GM23248 (cell line): ENCODE data around the gene ANGPT4. TPM values are rescaled to one million over a fixed set of nuclear protein-coding genes. Genes with fewer than 3 reads are reported as not detected.
A peak's percentile ranks its signal among the peaks of the same experiment; 100 is the strongest.

Source experiments
- DNase-seq: peaks from one replicate; pipeline ENCODE4 v3.0.0-alpha.2; 2015
- H2AFZ ChIP-seq: fragments of 200-600 bp; sonication (generic); 2 replicates; pipeline ENCODE4 v1.6.1; 2016; ENCODE audit warnings: antibody characterized with exemption
- H3F3A ChIP-seq: fragments of 200-600 bp; sonication (generic); 2 replicates; pipeline ENCODE4 v1.6.1; 2016; ENCODE audit warnings: mild to moderate bottlenecking, antibody characterized with exemption, mixed run types; ENCODE audit not compliant: insufficient read depth
- H3K27ac ChIP-seq: fragments of 200-600 bp; sonication (generic); 2 replicates; pipeline ENCODE4 v1.5.1; 2016; ENCODE audit warnings: mild to moderate bottlenecking
- H3K27me3 ChIP-seq: fragments of 200-600 bp; sonication (generic); replicated peaks from 2 replicates; pipeline ENCODE4 v1.6.1; 2016; ENCODE audit warnings: mild to moderate bottlenecking; ENCODE audit not compliant: insufficient read depth
- H3K36me3 ChIP-seq: fragments of 200-600 bp; sonication (generic); 2 replicates; pipeline ENCODE4 v1.6.1; 2016; ENCODE audit warnings: low read depth, mild to moderate bottlenecking
- H3K4me1 ChIP-seq: fragments of 200-600 bp; sonication (generic); 2 replicates; pipeline ENCODE4 v1.6.1; 2016; ENCODE audit warnings: mild to moderate bottlenecking; ENCODE audit not compliant: insufficient read depth
- H3K4me2 ChIP-seq: fragments of 200-600 bp; sonication (generic); one replicate; pipeline ENCODE4 v1.6.1; 2016; ENCODE audit warnings: mild to moderate bottlenecking; ENCODE audit not compliant: unreplicated experiment
- H3K4me3 ChIP-seq: fragments of 200-600 bp; sonication (generic); 2 replicates; pipeline ENCODE4 v1.5.1; 2016; ENCODE audit warnings: mild to moderate bottlenecking
- H3K79me2 ChIP-seq: fragments of 200-600 bp; sonication (generic); 2 replicates; pipeline ENCODE4 v1.6.1; 2016; ENCODE audit warnings: mild to moderate bottlenecking; ENCODE audit not compliant: insufficient read depth
- H3K9ac ChIP-seq: fragments of 200-600 bp; sonication (generic); 2 replicates; pipeline ENCODE4 v1.6.1; 2016; ENCODE audit warnings: mild to moderate bottlenecking
- H3K9me2 ChIP-seq: fragments of 200-600 bp; sonication (generic); 2 replicates; pipeline ENCODE4 v1.6.1; 2016; ENCODE audit warnings: mixed run types, mild to moderate bottlenecking, moderate library complexity; ENCODE audit not compliant: insufficient read depth
- H3K9me3 ChIP-seq: fragments of 200-600 bp; sonication (generic); one replicate; pipeline ENCODE4 v1.6.1; 2017; ENCODE audit warnings: low read depth
- H4K20me1 ChIP-seq: fragments of 200-600 bp; sonication (generic); 2 replicates; pipeline ENCODE4 v1.6.0; 2016; ENCODE audit not compliant: insufficient read depth
- EZH2 ChIP-seq: fragments of 200-600 bp; sonication (generic); IDR thresholded peaks from 2 replicates; pipeline ENCODE4 v1.6.1; 2018; ENCODE audit warnings: antibody characterized with exemption, mild to moderate bottlenecking; ENCODE audit not compliant: insufficient read depth, poor library complexity, severe bottlenecking
- EZH2phosphoT487 ChIP-seq: fragments of 200-600 bp; sonication (generic); IDR thresholded peaks from 2 replicates; pipeline ENCODE4 v1.6.1; 2018; ENCODE audit warnings: antibody characterized with exemption, moderate library complexity, mild to moderate bottlenecking, low read depth; ENCODE audit not compliant: insufficient read depth
- WGBS, 2 experiments: methylation state at CpG; one replicate each; pipeline ENCODE4 v1.1.6; 2015 to 2017; ENCODE audit warnings: low lambda C conversion rate in 2 of 2, low coverage in 1 of 2; ENCODE audit errors: missing lambda C conversion rate in 2 of 2; 5-methylcytosine and 5-hydroxymethylcytosine counted together
- in situ Hi-C: fragments of 300-500 bp; cut with MboI; formaldehyde crosslinking; loops from 2 replicates; pipeline ENCODE4 v1.15.0; 2020
- polyA plus RNA-seq: library from polyadenylated mRNA; unstranded; fragments of >200 nt; fragmentation: Nextera tagmentation; extraction: Ambion mirVana; gene quantifications from 2 replicates; pipeline ENCODE4 v1.2.1, GENCODE V29; 2016
- total RNA-seq: library from RNA; depleted of rRNA; stranded (reverse); fragments of >200 nt; shearing (Covaris generic); gene quantifications from 2 replicates; pipeline ENCODE4 v1.2.3, GENCODE V29; 2014

Gene ANGPT4
- total and polyA plus RNA-seq, 2 experiments from 2014 or later: not detected

- no peak overlapping the region for H2AFZ ChIP-seq
- no peak overlapping the region for H3K9ac ChIP-seq
- no peaks in the 10 kb centered on the region for H3K36me3 ChIP-seq
- no peak overlapping the region for H3K4me3 ChIP-seq
- no peak overlapping the region for H3K27ac ChIP-seq
- DNase-seq: no peak
- H3K9me2 ChIP-seq: no peaks in the 10 kb centered on the region
- H3K27me3 ChIP-seq: peaks cover 5% of the 10 kb centered on the region; the same call in 1 of the 2 replicates
- H3K4me2 ChIP-seq: peak overlapping the region; percentile 20
- peaks cover 5% of the 10 kb centered on the region; the same call in 1 of the 2 replicates for H3K4me1 ChIP-seq
- no peaks in the 10 kb centered on the region for H3F3A ChIP-seq
- no peaks in the 10 kb centered on the region for H3K9me3 ChIP-seq
- H3K79me2 ChIP-seq: no peaks in the 10 kb centered on the region
- no peaks in the 10 kb centered on the region for H4K20me1 ChIP-seq
- in situ Hi-C loops: no loop called here
- TF ChIP-seq EZH2phosphoT487: no peak
- TF ChIP-seq EZH2: no peak
These were observed 34.4 kb downstream of the ANGPT4 start for GRCh38 chr20:881783-882144.

- Histone ChIP-seq H3K9me3 (no peaks in the 10 kb centered on the region), H3K9ac (no peak overlapping the region), H3K27ac (no peak overlapping the region), H3K4me3 (no peak overlapping the region), H3K36me3 (no peaks in the 10 kb centered on the region), H3K4me2 (peak overlapping the region; percentile 20), H2AFZ (no peak overlapping the region), H3K9me2 (no peaks in the 10 kb centered on the region), H3K79me2 (no peaks in the 10 kb centered on the region), H3F3A (no peaks in the 10 kb centered on the region), H3K4me1 (peaks cover 5% of the 10 kb centered on the region; the same call in 1 of the 2 replicates), H4K20me1 (no peaks in the 10 kb centered on the region), H3K27me3 (0 out of 2 replicates have a peak, but pooled peaks cover 5% of the 10 kb centered on the region)
- DNase-seq: peak; percentile 73
- in situ Hi-C loops: no loop called here
- TF ChIP-seq EZH2: no peak
- no peak for TF ChIP-seq EZH2phosphoT487
- WGBS, 2 experiments: 45% methylated on average over 10 of the region's 10 CpGs
These were observed 34.9 kb downstream of the ANGPT4 start for GRCh38 chr20:881051-881782.

- Histone ChIP-seq H3K9me3 (no peaks in the 10 kb centered on the region), H3K4me3 (no peak overlapping the region), H3K4me1 (peaks cover 5% of the 10 kb centered on the region; the same call in 1 of the 2 replicates), H3K27me3 (no peaks in the 10 kb centered on the region), H3K9me2 (no peaks in the 10 kb centered on the region), H3K9ac (no peak overlapping the region), H3K27ac (no peak overlapping the region), H3K36me3 (no peaks in the 10 kb centered on the region), H2AFZ (no peak overlapping the region), H3K79me2 (no peaks in the 10 kb centered on the region), H4K20me1 (no peaks in the 10 kb centered on the region), H3F3A (no peaks in the 10 kb centered on the region), H3K4me2 (no peak overlapping the region)
- TF ChIP-seq EZH2 (no peak), EZH2phosphoT487 (no peak)
- in situ Hi-C loops: no loop called here
- DNase-seq: no peak
- WGBS, 2 experiments: 52 to 62% methylated on average over 4 of the region's 4 CpGs
These were observed 36.5 kb downstream of the ANGPT4 start for GRCh38 chr20:879626-880025.

DNA sequence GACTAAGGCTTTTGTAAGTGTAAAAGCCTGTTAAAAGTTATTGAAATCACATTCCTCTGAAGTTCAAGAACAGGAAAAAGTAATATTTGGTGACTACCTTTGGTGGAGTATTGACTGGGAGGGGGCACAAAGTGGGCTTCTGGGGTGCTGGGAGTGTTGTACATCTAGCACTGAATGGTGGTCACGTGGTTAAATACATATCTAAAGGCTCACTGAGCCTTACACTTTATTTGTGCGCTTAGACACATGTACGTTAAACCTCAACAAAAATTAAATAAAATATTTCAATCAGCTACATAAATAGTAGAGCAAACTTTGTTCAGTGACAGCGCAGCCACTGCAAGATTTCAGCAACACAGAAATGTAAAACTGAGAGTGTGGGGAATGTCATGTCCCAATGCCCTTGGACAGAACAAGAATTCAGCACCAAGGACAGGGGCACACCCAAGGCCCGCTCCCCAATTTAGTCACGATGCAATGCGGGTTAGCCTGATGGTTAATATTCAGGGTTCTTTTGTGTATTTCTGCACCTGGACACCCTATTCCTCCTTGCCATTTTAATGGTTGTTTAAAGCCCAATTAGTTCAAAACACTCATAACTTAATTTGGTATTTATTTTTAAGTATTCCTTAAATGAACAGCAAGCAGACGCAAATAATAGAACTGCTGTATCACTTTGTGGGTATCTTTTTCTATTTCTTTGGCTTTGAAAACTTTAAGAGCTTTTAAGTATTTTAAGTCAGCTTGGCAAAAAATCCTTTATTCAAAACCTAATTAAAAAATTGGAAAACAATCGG, 37.4 kb downstream of the ANGPT4 start:
- in situ Hi-C loops: no loop called here
- H3K4me2 ChIP-seq: no peak overlapping the region
- H3K9me3 ChIP-seq: no peaks in the 10 kb centered on the region
- H4K20me1 ChIP-seq: no peaks in the 10 kb centered on the region
- no peak overlapping the region for H3K9ac ChIP-seq
- no peaks in the 10 kb centered on the region for H3K79me2 ChIP-seq
- H2AFZ ChIP-seq: no peak overlapping the region
- H3K36me3 ChIP-seq: no peaks in the 10 kb centered on the region
- no peaks in the 10 kb centered on the region for H3K27me3 ChIP-seq
- 38 to 39% methylated on average over 9 of the region's 9 CpGs for WGBS, 2 experiments
- no peaks in the 10 kb centered on the region for H3K9me2 ChIP-seq
- H3K27ac ChIP-seq: no peak overlapping the region
- no peak for TF ChIP-seq EZH2
- no peak for TF ChIP-seq EZH2phosphoT487
- H3K4me3 ChIP-seq: no peak overlapping the region
- DNase-seq: peak; percentile 47
- H3F3A ChIP-seq: no peaks in the 10 kb centered on the region
- H3K4me1 ChIP-seq: peaks cover 5% of the 10 kb centered on the region; the same call in 1 of the 2 replicates
